IgD-negative memory B cell (primary cell): Measurements from ENCODE around the gene HEMK1. TPM values are rescaled to one million over a fixed set of nuclear protein-coding genes. Genes with fewer than 3 reads are reported as not detected.

Experiments
- H3K27ac Mint-ChIP-seq, 3 donors: one replicate each; pipeline ENCODE4 v1.8.0; 2020 to 2022; ENCODE audit warnings: mild to moderate bottlenecking in 3 of 3, mixed read lengths in 3 of 3, moderate library complexity in 1 of 3
- H3K27me3 Mint-ChIP-seq: one replicate; pipeline ENCODE4 v1.8.0; 2021; ENCODE audit warnings: mixed read lengths
- H3K36me3 Mint-ChIP-seq: one replicate; pipeline ENCODE4 v1.8.0; 2020; ENCODE audit warnings: mild to moderate bottlenecking, mixed read lengths
- H3K4me1 Mint-ChIP-seq, 3 donors: one replicate each; pipeline ENCODE4 v1.8.0; 2020 to 2022; ENCODE audit warnings: mixed read lengths in 3 of 3, mild to moderate bottlenecking in 1 of 3
- H3K4me3 Mint-ChIP-seq, 4 donors: one replicate each; pipeline ENCODE4 v1.8.0; 2020 to 2022; ENCODE audit warnings: mild to moderate bottlenecking in 4 of 4, mixed read lengths in 4 of 4, moderate library complexity in 3 of 4
- H3K9me3 Mint-ChIP-seq, 3 donors: one replicate each; pipeline ENCODE4 v1.8.0; 2020 to 2021; ENCODE audit warnings: mixed read lengths in 3 of 3, mild to moderate bottlenecking in 1 of 3
- polyA plus RNA-seq: library from polyadenylated mRNA; unstranded; fragments of 300-500 nt; fragmentation: Illumina TruSeq; gene quantifications from one replicate; pipeline ENCODE4 v1.2.3, GENCODE V29; 2021

Gene HEMK1
- polyA plus RNA-seq, 1 donor from 2014 or later, result 30.5 TPM

GRCh38 chr3:50637011-50637410 is 67.7 kb downstream of the HEMK1 start:
- Mint-ChIP-seq H3K4me1 (peaks cover 4 to 18% (median 17%) of the 10 kb centered on the region in 3 donors), H3K9me3 (no peaks in the 10 kb centered on the region), H3K36me3 (peaks cover 5% of the 10 kb centered on the region), H3K27me3 (no peaks in the 10 kb centered on the region), H3K27ac (no peak overlapping the region), H3K4me3 (no peak overlapping the region)

GRCh38 chr3:50637945-50638344 is 68.6 kb downstream of the HEMK1 start:
- Mint-ChIP-seq H3K36me3 (peaks cover 5% of the 10 kb centered on the region), H3K27me3 (no peaks in the 10 kb centered on the region), H3K4me1 (peaks cover 2 to 10% (median 7%) of the 10 kb centered on the region in 3 donors), H3K4me3 (no peak overlapping the region), H3K9me3 (no peaks in the 10 kb centered on the region), H3K27ac (no peak overlapping the region)

DNA sequence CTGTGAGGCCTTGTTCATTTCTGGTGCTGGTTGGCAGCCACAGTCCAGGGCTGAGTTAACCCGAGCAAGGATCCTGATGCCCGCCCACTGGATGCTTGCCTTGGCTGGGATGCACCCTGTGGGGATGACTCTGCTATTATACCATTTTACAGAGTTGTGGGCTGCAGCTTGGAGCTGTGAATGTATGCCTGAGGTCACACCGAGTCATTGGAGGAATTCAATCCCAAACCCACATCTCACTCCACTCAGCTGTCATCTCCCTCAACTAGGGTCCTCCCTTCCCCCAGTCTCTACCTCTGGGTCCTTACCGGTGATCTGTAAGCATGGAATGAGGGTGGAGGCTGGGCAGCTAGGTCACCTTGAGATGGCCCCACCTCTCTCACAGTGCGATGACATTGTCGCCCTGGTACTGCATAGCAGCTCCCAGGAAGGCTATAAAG is 69.8 kb downstream of the HEMK1 start:
- Mint-ChIP-seq H3K27ac (no peak overlapping the region), H3K36me3 (peaks cover 5% of the 10 kb centered on the region), H3K9me3 (no peaks in the 10 kb centered on the region), H3K4me1 (peaks cover 0 to 7% (median 2%) of the 10 kb centered on the region in 3 donors), H3K27me3 (no peaks in the 10 kb centered on the region), H3K4me3 (no peak overlapping the region)

GRCh38 chr3:50642382-50642781 is 73.1 kb downstream of the HEMK1 start:
- H3K36me3 Mint-ChIP-seq, result peaks cover 3% of the 10 kb centered on the region

DNA sequence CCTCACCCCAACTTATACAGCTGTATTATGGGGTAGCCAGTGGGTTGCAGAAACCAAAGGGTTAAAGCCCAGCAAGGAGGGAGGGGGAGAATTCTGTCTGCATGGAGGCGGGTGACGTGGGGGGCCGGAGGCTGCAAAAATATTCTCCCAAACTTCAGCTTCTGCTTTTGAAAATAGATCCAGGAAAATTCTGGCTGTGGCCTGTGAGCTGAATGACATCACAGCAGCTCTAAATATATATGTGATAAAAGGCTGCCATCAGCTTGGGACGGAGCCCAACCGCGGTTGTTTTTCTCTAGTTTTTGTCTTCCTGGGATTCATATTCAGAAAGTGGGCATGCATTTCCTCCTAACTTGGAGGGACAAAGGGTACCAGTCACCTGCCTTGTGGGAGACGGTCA is 75.2 kb downstream of the HEMK1 start:
- Mint-ChIP-seq H3K27ac (no peak overlapping the region), H3K36me3 (peaks cover 5% of the 10 kb centered on the region), H3K27me3 (no peaks in the 10 kb centered on the region), H3K9me3 (no peaks in the 10 kb centered on the region), H3K4me3 (no peak overlapping the region), H3K4me1 (no peaks in the 10 kb centered on the region)

More at GRCh38 chr3:50642382-50642781, 73.1 kb downstream of the HEMK1 start:
- Mint-ChIP-seq H3K27ac (no peak overlapping the region), H3K27me3 (no peaks in the 10 kb centered on the region), H3K9me3 (no peaks in the 10 kb centered on the region), H3K4me3 (no peak overlapping the region), H3K4me1 (peaks cover 0 to 2% (median 0%) of the 10 kb centered on the region in 3 donors)

- no peak overlapping the region for H3K27ac Mint-ChIP-seq
- no peaks in the 10 kb centered on the region for H3K9me3 Mint-ChIP-seq
- no peaks in the 10 kb centered on the region for H3K4me1 Mint-ChIP-seq
- no peaks in the 10 kb centered on the region for H3K27me3 Mint-ChIP-seq
- no peak overlapping the region for H3K4me3 Mint-ChIP-seq
- H3K36me3 Mint-ChIP-seq, result peaks cover 4% of the 10 kb centered on the region
Observed at GRCh38 chr3:50645378-50645777, 76.1 kb downstream of the HEMK1 start.

Other genes with a start within 250 kb of the HEMK1 start
- gene HYAL2, start 246.8 kb upstream of the HEMK1 start, polyA plus RNA-seq, result 7.3 TPM
- 51.4 TPM for gene TUSC2, start 241.3 kb upstream of the HEMK1 start, polyA plus RNA-seq
- 155 TPM for gene RASSF1, start 228.7 kb upstream of the HEMK1 start, polyA plus RNA-seq
- not detected for gene ZMYND10, start 223.8 kb upstream of the HEMK1 start, polyA plus RNA-seq
- 30.4 TPM for gene NPRL2, start 218.7 kb upstream of the HEMK1 start, polyA plus RNA-seq
- gene CYB561D2, start 218.7 kb upstream of the HEMK1 start, polyA plus RNA-seq, result 63.3 TPM
- gene TMEM115, start 210.0 kb upstream of the HEMK1 start, polyA plus RNA-seq, result 33.9 TPM
- 0.11 TPM for gene CACNA2D2, start 65.9 kb upstream of the HEMK1 start, polyA plus RNA-seq
- gene C3orf18, start 1.8 kb upstream of the HEMK1 start, polyA plus RNA-seq, result 7.9 TPM
- 3.1 TPM for gene CISH, start 42.3 kb downstream of the HEMK1 start, polyA plus RNA-seq
- 23.7 TPM for gene MAPKAPK3, start 47.6 kb downstream of the HEMK1 start, polyA plus RNA-seq
- not detected for gene DOCK3, start 105.4 kb downstream of the HEMK1 start, polyA plus RNA-seq